SK-N-MC (cell line): ENCODE measurements around the gene TBC1D28.
"Not testable (repeated sequence)": the region's sequence is repeated elsewhere in the genome, so short reads cannot be mapped to it uniquely, and the experiment has no call there.

Experiments used
- DNase-seq: peaks from one replicate; pipeline ENCODE4 v3.0.0-alpha.2; 2011; ENCODE audit warnings: low read depth, low spot score
- H3K27ac ChIP-seq: fragments of 200-600 bp; sonication (generic); 2 replicates; pipeline ENCODE4 v1.5.1; 2016; ENCODE audit warnings: mixed run types
- H3K36me3 ChIP-seq: fragments of 200-600 bp; sonication (generic); 2 replicates; pipeline ENCODE4 v1.6.1; 2017; ENCODE audit warnings: antibody characterized with exemption, low read length, mixed read lengths; ENCODE audit not compliant: insufficient read depth
- H3K4me3 ChIP-seq: fragments of 200-600 bp; sonication (generic); 2 replicates; pipeline ENCODE4 v1.5.1; 2016
- H3K9ac ChIP-seq: fragments of 200-600 bp; sonication (generic); 2 replicates; pipeline ENCODE4 v1.8.0; 2017; ENCODE audit warnings: mixed run types, mixed read lengths; ENCODE audit not compliant: insufficient read length
- H3K9me3 ChIP-seq: fragments of 200-600 bp; sonication (generic); 2 replicates; pipeline ENCODE4 v1.6.1; 2017; ENCODE audit warnings: low read depth, mild to moderate bottlenecking, antibody characterized with exemption, low read length, moderate library complexity, mixed read lengths

Gene TBC1D28

DNA sequence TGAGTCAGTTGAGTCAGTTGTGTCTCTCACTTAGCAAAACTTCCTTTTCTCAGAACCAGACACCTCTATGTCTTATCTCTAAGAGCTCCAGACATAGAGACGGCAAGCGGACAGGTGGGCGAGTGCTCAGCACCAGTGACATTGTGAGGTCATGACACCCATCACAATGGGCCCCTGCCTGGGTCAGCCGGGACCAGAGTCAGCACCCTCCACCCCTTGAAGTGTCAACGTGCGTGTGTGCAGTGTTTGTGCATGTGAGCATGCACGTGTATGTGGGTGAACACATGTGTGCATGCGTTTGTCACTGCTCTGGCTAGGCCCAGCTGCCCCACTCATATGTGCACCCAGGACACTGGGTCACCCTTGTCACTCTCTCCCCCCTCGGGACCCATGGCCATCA, at the start of gene TBC1D28:
Gene TBC1D28, minus strand, starts transcription at position 101 of the 400 bp plus-strand sequence. CDS start 3,039 bp downstream, outside the sequence.
- H3K9me3 ChIP-seq, H3K4me3 ChIP-seq, H3K27ac ChIP-seq, H3K36me3 ChIP-seq, DNase-seq, H3K9ac ChIP-seq: not testable (repeated sequence)

DNA sequence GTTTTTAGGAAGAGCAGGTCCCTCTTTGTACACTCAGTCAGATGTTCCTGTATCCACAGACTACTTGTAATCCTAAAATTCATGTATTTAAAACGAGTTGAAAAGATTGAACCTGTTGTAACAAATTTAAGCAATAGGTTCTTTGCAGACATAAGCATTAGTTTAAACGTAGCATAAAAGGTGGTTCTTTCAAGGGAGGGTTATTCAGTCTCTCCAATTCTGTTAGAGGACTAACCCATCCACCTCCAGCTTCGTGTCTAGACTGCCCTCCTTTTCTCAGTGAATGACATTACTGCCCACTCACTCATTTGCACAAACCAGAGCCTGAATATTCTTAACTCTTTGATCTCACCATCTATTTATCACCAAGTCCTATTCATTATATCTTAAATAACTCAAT, 38.5 kb upstream of the TBC1D28 start:
- H3K36me3 ChIP-seq, H3K9ac ChIP-seq, DNase-seq, H3K9me3 ChIP-seq, H3K27ac ChIP-seq: not testable (repeated sequence)
- H3K4me3 ChIP-seq: 0 out of 2 replicates have a peak overlapping the region, but pooled peaks have one; percentile 36

GRCh38 chr17:18681767-18682571, 37.8 kb upstream of the TBC1D28 start, which contains the start of gene FOXO3B:
FOXO3B (minus strand) TSS chr17:18682314; CDS start chr17:18681651, 663 bp downstream.
- H3K9ac ChIP-seq, H3K27ac ChIP-seq, H3K9me3 ChIP-seq, H3K36me3 ChIP-seq, DNase-seq: not testable (repeated sequence)
- H3K4me3 ChIP-seq: peak within 1 kb of the TSS; percentile 71

- peaks cover 14% of the 10 kb centered on the region; the same call in 1 of the 2 replicates for H3K36me3 ChIP-seq
- H3K27ac ChIP-seq, H3K9me3 ChIP-seq, H3K9ac ChIP-seq, H3K4me3 ChIP-seq, DNase-seq: not testable (repeated sequence)
Measured at GRCh38 chr17:18677381-18677780, 33.2 kb upstream of the TBC1D28 start.

- H3K9ac ChIP-seq, DNase-seq, H3K4me3 ChIP-seq, H3K27ac ChIP-seq, H3K9me3 ChIP-seq: not testable (repeated sequence)
- peaks cover 14% of the 10 kb centered on the region; the same call in 1 of the 2 replicates for H3K36me3 ChIP-seq
Measured at GRCh38 chr17:18676928-18677327, 32.7 kb upstream of the TBC1D28 start.

GRCh38 chr17:18672395-18673227, 28.4 kb upstream of the TBC1D28 start:
- peaks cover 23% of the 10 kb centered on the region; the same call in 1 of the 2 replicates for H3K36me3 ChIP-seq
- not testable (repeated sequence) for H3K9ac ChIP-seq, H3K27ac ChIP-seq, DNase-seq, H3K4me3 ChIP-seq, H3K9me3 ChIP-seq

DNA sequence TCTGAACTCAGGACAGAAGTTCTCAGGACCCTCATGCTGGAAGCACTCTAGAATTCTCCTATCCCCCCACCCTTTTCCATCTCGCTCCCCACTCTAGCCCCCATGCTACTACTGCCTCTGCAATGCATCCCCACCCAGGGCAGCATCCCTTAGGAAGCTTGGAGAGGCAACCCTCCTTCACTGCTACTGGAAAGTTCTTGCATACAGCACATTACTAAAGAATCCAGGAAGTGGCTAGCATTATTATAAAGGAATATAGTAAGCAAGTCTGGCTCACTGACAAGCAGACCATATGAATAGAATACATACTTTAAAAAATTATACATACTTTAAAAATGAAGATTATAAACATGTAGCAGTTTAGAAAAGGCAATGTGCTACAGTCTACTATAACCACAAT, 24.4 kb upstream of the TBC1D28 start:
- not testable (repeated sequence) for H3K27ac ChIP-seq, H3K9ac ChIP-seq, H3K4me3 ChIP-seq, DNase-seq, H3K9me3 ChIP-seq
- H3K36me3 ChIP-seq: peaks cover 14% of the 10 kb centered on the region; the same call in 1 of the 2 replicates

GRCh38 chr17:18667535-18667934, 23.3 kb upstream of the TBC1D28 start:
- not testable (repeated sequence) for H3K4me3 ChIP-seq, H3K9ac ChIP-seq, H3K9me3 ChIP-seq, DNase-seq, H3K27ac ChIP-seq
- H3K36me3 ChIP-seq: peaks cover 14% of the 10 kb centered on the region; the same call in 1 of the 2 replicates

- not testable (repeated sequence) for H3K4me3 ChIP-seq, H3K9me3 ChIP-seq, H3K9ac ChIP-seq
Measured at GRCh38 chr17:18666326-18666725, 22.1 kb upstream of the TBC1D28 start.

GRCh38 chr17:18661924-18662624, 17.9 kb upstream of the TBC1D28 start:
- not testable (repeated sequence) for H3K27ac ChIP-seq

More at GRCh38 chr17:18666326-18666725, 22.1 kb upstream of the TBC1D28 start:
- H3K36me3 ChIP-seq, DNase-seq, H3K27ac ChIP-seq: not testable (repeated sequence)

GRCh38 chr17:18650094-18650493, 5.9 kb upstream of the TBC1D28 start:
- not testable (repeated sequence) for H3K9ac ChIP-seq, H3K36me3 ChIP-seq, H3K4me3 ChIP-seq, DNase-seq, H3K27ac ChIP-seq, H3K9me3 ChIP-seq

More at GRCh38 chr17:18661924-18662624, 17.9 kb upstream of the TBC1D28 start:
- DNase-seq, H3K9me3 ChIP-seq, H3K9ac ChIP-seq, H3K4me3 ChIP-seq, H3K36me3 ChIP-seq: not testable (repeated sequence)

DNA sequence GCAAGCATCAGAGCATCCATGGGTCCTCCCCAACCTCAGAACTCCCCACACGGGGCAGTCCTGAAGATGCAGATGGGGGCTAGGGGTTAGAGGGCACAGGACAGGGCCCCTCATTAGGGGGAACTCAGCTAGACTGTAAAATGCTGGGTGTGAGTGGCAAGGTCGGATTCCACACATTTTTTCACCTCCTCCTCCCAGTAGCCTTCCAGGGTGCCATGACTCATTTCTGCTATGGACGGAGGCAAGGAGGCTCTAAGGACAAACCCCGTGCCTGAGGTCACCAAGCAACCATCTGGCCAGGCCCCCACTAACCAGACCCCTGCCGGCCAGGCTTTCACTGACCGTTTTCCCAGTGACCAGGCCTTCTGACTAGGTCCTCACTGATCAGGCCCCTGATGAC, 1.1 kb downstream of the TBC1D28 start:
- H3K9ac ChIP-seq, DNase-seq: not testable (repeated sequence)

DNA sequence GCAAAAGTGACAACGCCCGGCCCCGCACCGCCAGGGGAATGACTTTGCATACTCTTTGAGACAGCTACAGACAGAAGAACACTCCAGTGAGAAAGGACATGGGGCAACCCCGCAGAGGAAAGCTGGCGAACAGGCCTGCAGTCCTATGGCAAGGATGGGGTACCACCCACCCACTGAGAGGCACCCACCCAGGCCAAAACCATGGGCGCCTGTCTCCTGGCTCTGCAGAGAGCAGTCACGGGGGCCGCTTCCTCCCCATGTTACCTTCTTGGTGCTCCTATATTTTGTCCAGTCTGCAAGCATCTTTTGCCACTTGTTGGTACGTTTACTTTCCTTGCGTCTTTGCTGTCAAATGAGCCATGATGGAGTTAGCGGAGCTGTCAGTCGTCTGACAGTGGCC, 5.8 kb downstream of the TBC1D28 start:
- H3K36me3 ChIP-seq, H3K9me3 ChIP-seq, H3K27ac ChIP-seq, DNase-seq, H3K9ac ChIP-seq, H3K4me3 ChIP-seq: not testable (repeated sequence)

More for the DNA sequence above, 1.1 kb downstream of the TBC1D28 start:
- H3K27ac ChIP-seq, H3K9me3 ChIP-seq, H3K4me3 ChIP-seq, H3K36me3 ChIP-seq: not testable (repeated sequence)

GRCh38 chr17:18636237-18636636, 8.0 kb downstream of the TBC1D28 start:
- H3K27ac ChIP-seq, H3K9me3 ChIP-seq, H3K36me3 ChIP-seq, DNase-seq, H3K4me3 ChIP-seq, H3K9ac ChIP-seq: not testable (repeated sequence)
